ENCODE measurements around the gene OR7C1. TPM values are rescaled to one million over a fixed set of nuclear protein-coding genes. Genes with fewer than 3 reads are reported as not detected.
"Not testable (repeated sequence)": the region's sequence is repeated elsewhere in the genome, so short reads cannot be mapped to it uniquely, and the experiment has no call there.

Gene OR7C1
- total RNA-seq, 4 donors from 2014 or later = 2.2 to 3.3 (median 2.9) TPM

DNA sequence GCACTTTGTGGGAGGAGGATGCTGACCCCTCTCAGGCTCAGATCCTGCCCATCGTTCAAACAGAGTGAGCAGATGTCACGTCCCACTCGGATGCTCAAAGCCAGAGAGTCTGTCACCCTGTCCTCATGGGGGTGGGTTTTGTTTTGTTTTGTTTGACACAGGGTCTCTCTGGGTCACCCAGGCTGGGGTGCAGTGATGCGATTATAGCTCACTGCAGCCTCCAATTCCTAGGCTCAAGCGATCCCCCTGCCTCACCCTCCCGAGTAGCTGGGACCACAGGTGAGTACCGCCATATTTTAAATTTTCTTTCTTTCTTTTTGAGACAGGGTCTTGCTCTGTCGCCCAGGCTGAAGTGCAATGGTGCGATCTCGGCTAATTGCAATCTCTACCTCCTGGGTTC lies 60.6 kb downstream of the OR7C1 start:
- intact Hi-C loops (cut with DNase I; ENCODE audit: low total_unique reads) = no loop called here
- 80 to 83% methylated on average over 10 of the region's 10 CpGs for WGBS, 2 donors
- TF ChIP-seq CTCF (IDR thresholded peaks at IDR 0.05) (no peak), POLR2A (IDR thresholded peaks at IDR 0.05) (no peak)
- DNase-seq (ENCODE audit: low spot score in 2 of 2) = peak in 1 of 2 donors; percentile 43
- H3K4me3 ChIP-seq (ENCODE audit: low read depth, poor library complexity, severe bottlenecking) = no peak overlapping the region

DNA sequence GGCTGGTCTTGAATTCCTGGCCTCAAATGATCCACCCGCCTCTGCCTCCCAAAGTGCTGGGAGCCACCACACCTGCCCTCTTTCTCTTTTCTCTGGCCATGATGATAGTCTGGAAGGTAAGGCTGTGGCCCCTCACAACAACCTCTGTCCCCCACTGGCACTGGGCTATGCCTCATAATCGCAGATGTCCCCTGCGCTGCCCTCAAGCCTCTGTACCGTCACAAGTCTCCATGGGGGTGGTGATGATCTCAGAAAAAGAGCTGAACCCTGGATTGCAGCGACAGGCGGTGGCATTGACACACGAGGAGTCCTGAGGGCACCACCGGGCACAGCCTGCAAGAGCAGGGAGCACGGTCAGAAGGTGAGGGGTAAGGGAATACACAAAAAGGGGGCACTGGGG lies 61.3 kb downstream of the OR7C1 start:
- WGBS, 2 donors = 76 to 80% methylated on average over 9 of the region's 9 CpGs
- intact Hi-C loops (cut with DNase I; ENCODE audit: low total_unique reads) = not testable (repeated sequence)

GRCh38 chr19:14772995-14773394 lies 62.0 kb downstream of the OR7C1 start:
- H3K4me3 ChIP-seq (ENCODE audit: low read depth, poor library complexity, severe bottlenecking) = no peak overlapping the region
- intact Hi-C loops (cut with DNase I; ENCODE audit: low total_unique reads) = no loop called here
- TF ChIP-seq CTCF (IDR thresholded peaks at IDR 0.05) (no peak), POLR2A (IDR thresholded peaks at IDR 0.05) (no peak)
- 89 to 97% methylated on average over 7 of the region's 7 CpGs for WGBS, 2 donors
- DNase-seq (ENCODE audit: low spot score in 2 of 2) = no peak

More for the DNA sequence above, 61.3 kb downstream of the OR7C1 start:
- peak in 1 of 2 donors; percentile 56 for DNase-seq (ENCODE audit: low spot score in 2 of 2)
- not testable (repeated sequence) for H3K4me3 ChIP-seq (ENCODE audit: low read depth, poor library complexity, severe bottlenecking)

DNA sequence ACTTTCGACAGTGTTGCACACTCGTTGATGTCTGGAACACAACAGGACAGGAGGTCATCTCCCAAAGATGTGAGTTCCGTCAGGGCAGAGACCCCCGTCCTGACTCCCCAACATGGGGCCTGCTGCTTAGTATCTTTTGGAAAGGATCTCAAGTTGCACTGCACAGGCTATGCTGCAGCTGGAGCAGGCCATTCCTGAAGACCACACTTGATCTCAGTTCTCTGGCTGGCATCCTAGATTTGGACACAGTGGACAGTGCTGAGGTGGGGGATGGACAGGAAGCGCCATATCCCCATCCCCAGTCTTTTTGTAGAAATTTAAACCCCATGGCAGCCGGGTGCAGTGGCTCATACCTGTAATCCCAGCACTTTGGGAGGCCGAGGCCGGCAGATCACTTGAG lies 62.5 kb downstream of the OR7C1 start:
- TF ChIP-seq POLR2A (IDR thresholded peaks at IDR 0.05) = no peak
- TF ChIP-seq CTCF (IDR thresholded peaks at IDR 0.05) = no peak
- no peak overlapping the region for H3K4me3 ChIP-seq (ENCODE audit: low read depth, poor library complexity, severe bottlenecking)
- intact Hi-C loops (cut with DNase I; ENCODE audit: low total_unique reads) = no loop called here
- peak in 1 of 2 donors; percentile 66 for DNase-seq (ENCODE audit: low spot score in 2 of 2)
- 87 to 93% methylated on average over 8 of the region's 8 CpGs for WGBS, 2 donors

DNA sequence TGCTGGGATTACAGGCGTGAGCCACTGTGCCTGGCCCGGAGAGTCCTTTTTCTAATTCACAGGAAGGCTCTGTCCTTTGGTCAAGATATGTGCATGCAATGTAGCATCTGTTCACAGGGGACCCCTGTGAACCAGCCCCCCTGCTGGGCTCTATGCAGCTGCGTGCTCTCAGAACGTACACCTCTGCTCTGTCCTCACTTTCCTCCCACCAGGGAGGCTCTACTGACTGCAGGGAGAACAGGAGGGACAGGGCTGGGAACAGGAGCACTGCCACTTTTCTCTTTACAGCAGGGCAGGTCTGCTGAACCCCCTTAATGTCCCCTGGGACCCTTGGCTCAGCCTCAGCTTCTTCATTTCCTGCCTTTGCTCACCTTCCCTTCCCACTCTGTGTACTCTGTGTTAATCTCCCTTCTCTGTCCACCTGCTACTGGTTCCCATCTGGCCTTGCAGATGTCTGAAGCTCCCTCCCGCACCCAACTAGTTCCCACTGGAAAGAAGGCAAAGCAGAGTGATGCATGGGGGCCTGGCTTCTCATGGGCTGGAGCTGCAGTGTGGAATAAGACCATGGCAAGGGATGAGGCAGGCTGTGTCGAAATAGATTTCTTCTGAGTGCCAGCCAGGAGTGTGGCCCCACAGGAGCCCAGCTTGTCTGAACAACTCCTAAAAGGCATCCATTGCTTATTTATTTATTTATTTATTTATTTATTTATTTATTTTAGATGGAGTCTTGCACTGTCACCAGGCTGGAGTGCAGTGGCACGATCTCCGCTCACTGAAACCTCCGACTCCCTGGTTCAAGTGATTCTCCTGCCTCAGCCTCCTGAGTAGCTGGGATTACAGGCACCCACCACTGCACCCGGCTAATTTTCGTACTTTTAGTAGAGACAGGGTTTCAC lies 63.8 kb downstream of the OR7C1 start:
- peak in 1 of 2 donors; percentile 56 for DNase-seq (ENCODE audit: low spot score in 2 of 2)
- H3K4me3 ChIP-seq (ENCODE audit: low read depth, poor library complexity, severe bottlenecking) = no peak overlapping the region
- intact Hi-C loops (cut with DNase I; ENCODE audit: low total_unique reads) = no loop called here
- 88 to 92% methylated on average over 11 of the region's 11 CpGs for WGBS, 2 donors
- TF ChIP-seq POLR2A (IDR thresholded peaks at IDR 0.05) (no peak), CTCF (IDR thresholded peaks at IDR 0.05) (no peak)

- TF ChIP-seq POLR2A (IDR thresholded peaks at IDR 0.05) (no peak), CTCF (IDR thresholded peaks at IDR 0.05) (no peak)
- peak in 1 of 2 donors; percentile 29 for DNase-seq (ENCODE audit: low spot score in 2 of 2)
- no peak overlapping the region for H3K4me3 ChIP-seq (ENCODE audit: low read depth, poor library complexity, severe bottlenecking)
- intact Hi-C loops (cut with DNase I; ENCODE audit: low total_unique reads) = no loop called here
- WGBS, 2 donors = 82 to 86% methylated on average over 5 of the region's 5 CpGs
These were observed 64.8 kb downstream of the OR7C1 start for GRCh38 chr19:14770136-14770535.
